ENCODE results near the gene ZNF197.

GRCh38 chr3:44642337-44642736 is 17.5 kb downstream of the ZNF197 start:
- TF ChIP-seq ZNF3 (CRISPR knock-in tag; IDR thresholded peaks at IDR 0.05) (no peak), ELF1 (CRISPR knock-in tag; IDR thresholded peaks at IDR 0.05) (no peak), TEAD3 (CRISPR knock-in tag; optimal IDR thresholded peaks at IDR 0.05; ENCODE audit: borderline replicate concordance) (no peak), ZFP37 (CRISPR knock-in tag; IDR thresholded peaks at IDR 0.05; ENCODE audit: borderline replicate concordance) (no peak), MXI1 (IDR thresholded peaks at IDR 0.05; ENCODE audit: borderline replicate concordance, low read depth, low read length) (no peak), POLR2AphosphoS5 (IDR thresholded peaks at IDR 0.05; ENCODE audit: low read depth, low read length) (no peak), NR2C2 (CRISPR knock-in tag; IDR thresholded peaks at IDR 0.05; ENCODE audit: borderline replicate concordance) (no peak), PRDM10 (CRISPR knock-in tag; IDR thresholded peaks at IDR 0.05; ENCODE audit: low read depth) (no peak), MYC (CRISPR knock-in tag; IDR thresholded peaks at IDR 0.05; ENCODE audit: borderline replicate concordance) (no peak), ZNF644 (CRISPR knock-in tag; IDR thresholded peaks at IDR 0.05; ENCODE audit: low read depth) (no peak), TCF7L2 (IDR thresholded peaks at IDR 0.05; ENCODE audit: low read depth, low read length) (no peak), TBL1XR1 (IDR thresholded peaks at IDR 0.05; ENCODE audit: borderline replicate concordance, low read length, partially characterized antibody) (no peak), ZMAT5 (CRISPR knock-in tag; IDR thresholded peaks at IDR 0.05; ENCODE audit: borderline replicate concordance, low read depth) (no peak)
- TF ChIP-seq, protein P1, sequence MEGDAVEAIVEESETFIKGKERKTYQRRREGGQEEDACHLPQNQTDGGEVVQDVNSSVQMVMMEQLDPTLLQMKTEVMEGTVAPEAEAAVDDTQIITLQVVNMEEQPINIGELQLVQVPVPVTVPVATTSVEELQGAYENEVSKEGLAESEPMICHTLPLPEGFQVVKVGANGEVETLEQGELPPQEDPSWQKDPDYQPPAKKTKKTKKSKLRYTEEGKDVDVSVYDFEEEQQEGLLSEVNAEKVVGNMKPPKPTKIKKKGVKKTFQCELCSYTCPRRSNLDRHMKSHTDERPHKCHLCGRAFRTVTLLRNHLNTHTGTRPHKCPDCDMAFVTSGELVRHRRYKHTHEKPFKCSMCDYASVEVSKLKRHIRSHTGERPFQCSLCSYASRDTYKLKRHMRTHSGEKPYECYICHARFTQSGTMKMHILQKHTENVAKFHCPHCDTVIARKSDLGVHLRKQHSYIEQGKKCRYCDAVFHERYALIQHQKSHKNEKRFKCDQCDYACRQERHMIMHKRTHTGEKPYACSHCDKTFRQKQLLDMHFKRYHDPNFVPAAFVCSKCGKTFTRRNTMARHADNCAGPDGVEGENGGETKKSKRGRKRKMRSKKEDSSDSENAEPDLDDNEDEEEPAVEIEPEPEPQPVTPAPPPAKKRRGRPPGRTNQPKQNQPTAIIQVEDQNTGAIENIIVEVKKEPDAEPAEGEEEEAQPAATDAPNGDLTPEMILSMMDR (CRISPR knock-in tag; IDR thresholded peaks at IDR 0.05), result no peak
